H9 (cell line): Measurements from ENCODE around the gene TMEM147. TPM values are rescaled to one million over a fixed set of nuclear protein-coding genes. Genes with fewer than 3 reads are reported as not detected.

ENCODE experiments used
- DNase-seq: peaks from one replicate; pipeline ENCODE4 v3.0.0-alpha.2; 2017
- H2AFZ ChIP-seq: one replicate; pipeline ENCODE4 v1.6.1; 2013; ENCODE audit warnings: mild to moderate bottlenecking, low read length, control low read depth, moderate library complexity
- H2AK5ac ChIP-seq: 2 replicates; pipeline ENCODE4 v1.6.1; 2013; ENCODE audit warnings: low read length, control low read depth, mixed read lengths; ENCODE audit not compliant: insufficient read length
- H2BK120ac ChIP-seq: one replicate; pipeline ENCODE4 v1.6.1; 2013; ENCODE audit warnings: low read depth, mild to moderate bottlenecking, low read length, control low read depth, inconsistent platforms; ENCODE audit not compliant: poor library complexity, severe bottlenecking
- H2BK12ac ChIP-seq: 2 replicates; pipeline ENCODE4 v1.6.1; 2013; ENCODE audit warnings: low read length, control low read depth, mixed read lengths, low read depth; ENCODE audit not compliant: insufficient read length
- H2BK15ac ChIP-seq: 2 replicates; pipeline ENCODE4 v1.6.1; 2013; ENCODE audit warnings: low read depth, low read length, control low read depth
- H2BK20ac ChIP-seq: one replicate; pipeline ENCODE4 v1.6.1; 2013; ENCODE audit warnings: low read depth, mild to moderate bottlenecking, low read length, control low read depth, inconsistent platforms; ENCODE audit not compliant: poor library complexity, severe bottlenecking
- H2BK5ac ChIP-seq: 2 replicates; pipeline ENCODE4 v1.6.1; 2013; ENCODE audit warnings: low read length, control low read depth, mixed read lengths; ENCODE audit not compliant: insufficient read length
- H3K14ac ChIP-seq: 2 replicates; pipeline ENCODE4 v1.6.1; 2013; ENCODE audit warnings: low read length, control low read depth; ENCODE audit not compliant: insufficient read depth
- H3K18ac ChIP-seq: 2 replicates; pipeline ENCODE4 v1.6.1; 2013; ENCODE audit warnings: low read depth, mild to moderate bottlenecking, mixed read lengths, low read length, control low read depth; ENCODE audit not compliant: insufficient read length
- H3K23ac ChIP-seq: 2 replicates; pipeline ENCODE4 v1.6.1; 2013; ENCODE audit warnings: low read length, control low read depth, mixed read lengths, low read depth; ENCODE audit not compliant: insufficient read length
- H3K23me2 ChIP-seq: 2 replicates; pipeline ENCODE4 v1.6.1; 2013; ENCODE audit warnings: low read depth, mild to moderate bottlenecking, mixed read lengths, low read length, control low read depth; ENCODE audit not compliant: insufficient read length, poor library complexity, severe bottlenecking
- H3K27ac ChIP-seq: 2 replicates; pipeline ENCODE4 v1.5.1; 2013; ENCODE audit warnings: low read length, control low read depth, mixed read lengths, low read depth; ENCODE audit not compliant: insufficient read length
- H3K27me3 ChIP-seq: 2 replicates; pipeline ENCODE4 v1.6.1; 2013; ENCODE audit warnings: low read length, control low read depth, inconsistent platforms; ENCODE audit not compliant: insufficient read depth
- H3K4ac ChIP-seq: 2 replicates; pipeline ENCODE4 v1.6.1; 2013; ENCODE audit warnings: low read depth, mild to moderate bottlenecking, control low read depth, inconsistent platforms, low read length, moderate library complexity
- H3K4me1 ChIP-seq: 2 replicates; pipeline ENCODE4 v1.6.1; 2013; ENCODE audit warnings: low read length, control low read depth, inconsistent platforms; ENCODE audit not compliant: insufficient read depth
- H3K4me2 ChIP-seq: 2 replicates; pipeline ENCODE4 v1.6.1; 2013; ENCODE audit warnings: low read length, control low read depth, mixed read lengths; ENCODE audit not compliant: insufficient read length, insufficient read depth
- H3K56ac ChIP-seq: 2 replicates; pipeline ENCODE4 v1.6.1; 2013; ENCODE audit warnings: low read depth, mild to moderate bottlenecking, mixed read lengths, low read length, control low read depth; ENCODE audit not compliant: insufficient read length
- H3K79me1 ChIP-seq: 2 replicates; pipeline ENCODE4 v1.6.1; 2013; ENCODE audit warnings: low read depth, mild to moderate bottlenecking, moderate library complexity, low read length, control low read depth, inconsistent platforms; ENCODE audit not compliant: insufficient read depth, poor library complexity, severe bottlenecking
- H3K79me2 ChIP-seq: 2 replicates; pipeline ENCODE4 v1.6.1; 2013; ENCODE audit warnings: low read length, control low read depth, inconsistent platforms; ENCODE audit not compliant: insufficient read depth
- H3K9ac ChIP-seq: 2 replicates; pipeline ENCODE4 v1.6.1; 2013; ENCODE audit warnings: low read length, control low read depth, mixed read lengths; ENCODE audit not compliant: insufficient read length; ENCODE audit errors: extremely low read depth
- H3K9me3 ChIP-seq: one replicate; pipeline ENCODE4 v1.6.1; 2013; ENCODE audit warnings: low read depth, low read length, inconsistent platforms; ENCODE audit not compliant: control insufficient read depth
- H3T11ph ChIP-seq: one replicate; pipeline ENCODE4 v1.6.1; 2013; ENCODE audit warnings: mild to moderate bottlenecking, low read length, control low read depth, inconsistent platforms
- H4K20me1 ChIP-seq: one replicate; pipeline ENCODE4 v1.6.1; 2013; ENCODE audit not compliant: control insufficient read depth, insufficient read length, insufficient read depth
- H4K5ac ChIP-seq: 2 replicates; pipeline ENCODE4 v1.6.1; 2013; ENCODE audit warnings: low read depth, mild to moderate bottlenecking, mixed read lengths, low read length, control low read depth; ENCODE audit not compliant: insufficient read length
- H4K8ac ChIP-seq: replicated peaks from 2 replicates; pipeline ENCODE4 v1.6.1; 2013; ENCODE audit warnings: low read length, control low read depth, mixed read lengths, low read depth; ENCODE audit not compliant: insufficient read length
- H4K91ac ChIP-seq: 2 replicates; pipeline ENCODE4 v1.6.1; 2013; ENCODE audit warnings: low read depth, mild to moderate bottlenecking, moderate library complexity, mixed read lengths, low read length, control low read depth; ENCODE audit not compliant: insufficient read length
- H3K27ac Mint-ChIP-seq, 3 experiments: 2 replicates in 2 of 3; 3 replicates in 1 of 3; pipeline ENCODE4 v1.8.0; 2020 to 2021; ENCODE audit warnings: mixed read lengths in 3 of 3, mild to moderate bottlenecking in 1 of 3, moderate library complexity in 1 of 3
- H3K27me3 Mint-ChIP-seq: 2 replicates; pipeline ENCODE4 v1.8.0; 2021; ENCODE audit warnings: low read depth, mild to moderate bottlenecking, moderate library complexity, mixed read lengths
- H3K36me3 Mint-ChIP-seq, 3 experiments: 2 replicates in 2 of 3; 3 replicates in 1 of 3; pipeline ENCODE4 v1.8.0; 2020 to 2021; ENCODE audit warnings: low read depth in 3 of 3, mixed read lengths in 3 of 3; ENCODE audit not compliant: insufficient read depth in 1 of 3
- H3K4me1 Mint-ChIP-seq, 2 experiments: 2 replicates each; pipeline ENCODE4 v1.8.0; 2020; ENCODE audit warnings: mixed read lengths in 2 of 2
- H3K4me3 Mint-ChIP-seq, 2 experiments: 2 replicates in 1 of 2; 3 replicates in 1 of 2; pipeline ENCODE4 v1.8.0; 2020 to 2021; ENCODE audit warnings: mild to moderate bottlenecking in 2 of 2, mixed read lengths in 2 of 2, moderate library complexity in 1 of 2
- H3K9me3 Mint-ChIP-seq, 2 experiments: 2 replicates in 1 of 2; 3 replicates in 1 of 2; pipeline ENCODE4 v1.8.0; 2020; ENCODE audit warnings: mild to moderate bottlenecking in 2 of 2, mixed read lengths in 2 of 2, moderate library complexity in 1 of 2
- WGBS: extraction: QIAGEN DNeasy Blood & Tissue Kit; methylation state at CpG from one replicate; pipeline ENCODE4 v1.1.7; 2013; ENCODE audit warnings: missing lambda C conversion rate, low lambda C conversion rate, mixed read lengths; ENCODE audit not compliant: insufficient read length; ENCODE audit errors: extremely low coverage; 5-methylcytosine and 5-hydroxymethylcytosine counted together
- total RNA-seq: library from RNA; stranded (reverse); gene quantifications from 2 replicates; pipeline ENCODE4 v1.2.1, GENCODE V29; 2021
- TF ChIP-seq, protein P1 (sequence below): fragments of 200-600 bp; sonication (generic); conservative IDR thresholded peaks from 3 replicates; pipeline ENCODE4 v1.8.0; 2021; ENCODE audit warnings: antibody characterized with exemption, mild to moderate bottlenecking

The TMEM147 gene
- total RNA-seq, 1 experiment from 2014 or later = 125 TPM

DNA sequence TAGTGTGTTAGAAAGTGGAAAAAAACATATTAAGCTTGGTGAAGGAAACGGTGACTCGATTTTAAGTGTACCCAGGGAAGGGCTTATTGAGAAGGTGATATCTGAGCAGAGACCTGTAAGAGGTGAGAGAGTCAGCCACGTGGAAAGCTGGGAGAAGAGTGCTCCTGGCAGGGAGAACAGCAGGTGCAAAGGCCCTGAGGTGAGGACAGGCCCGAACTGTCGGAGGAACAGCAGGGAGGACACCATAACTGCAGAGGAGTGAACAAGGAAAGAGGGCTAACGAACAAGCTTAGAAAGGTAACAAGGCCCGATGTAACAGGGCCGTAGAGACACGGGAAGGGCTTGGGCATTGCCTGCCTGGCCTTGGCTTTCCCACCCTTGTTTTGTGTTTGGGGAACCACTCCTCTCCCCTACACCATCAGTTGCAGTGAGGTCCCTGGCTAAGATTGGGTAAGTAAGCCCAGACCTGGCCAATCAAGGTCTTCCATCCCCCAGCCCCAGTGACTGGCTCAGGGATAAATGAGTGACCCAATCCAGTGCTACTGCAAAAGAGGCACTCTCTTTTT, 10.7 kb downstream of the TMEM147 start:
- no peaks in the 10 kb centered on the region for H3K79me1 ChIP-seq
- no peak overlapping the region for H3K9ac ChIP-seq
- no peak overlapping the region for H2BK5ac ChIP-seq
- H2BK15ac ChIP-seq = no peak overlapping the region
- no peaks in the 10 kb centered on the region; a peak in 2 of 7 replicates for H3K36me3 Mint-ChIP-seq
- no peak overlapping the region; a peak in 1 of 7 replicates for H3K27ac Mint-ChIP-seq
- H2BK20ac ChIP-seq = no peak overlapping the region
- H3K18ac ChIP-seq = no peak overlapping the region
- H3K4me1 Mint-ChIP-seq = peaks cover 9 to 14% of the 10 kb centered on the region in 2 experiments
- H3K27me3 ChIP-seq = peaks cover 3% of the 10 kb centered on the region; the same call in 1 of the 2 replicates
- H3K4ac ChIP-seq = no peak overlapping the region
- H2BK120ac ChIP-seq = no peak overlapping the region
- H3K79me2 ChIP-seq = no peaks in the 10 kb centered on the region; the same call in 1 of the 2 replicates
- TF ChIP-seq, protein P1, sequence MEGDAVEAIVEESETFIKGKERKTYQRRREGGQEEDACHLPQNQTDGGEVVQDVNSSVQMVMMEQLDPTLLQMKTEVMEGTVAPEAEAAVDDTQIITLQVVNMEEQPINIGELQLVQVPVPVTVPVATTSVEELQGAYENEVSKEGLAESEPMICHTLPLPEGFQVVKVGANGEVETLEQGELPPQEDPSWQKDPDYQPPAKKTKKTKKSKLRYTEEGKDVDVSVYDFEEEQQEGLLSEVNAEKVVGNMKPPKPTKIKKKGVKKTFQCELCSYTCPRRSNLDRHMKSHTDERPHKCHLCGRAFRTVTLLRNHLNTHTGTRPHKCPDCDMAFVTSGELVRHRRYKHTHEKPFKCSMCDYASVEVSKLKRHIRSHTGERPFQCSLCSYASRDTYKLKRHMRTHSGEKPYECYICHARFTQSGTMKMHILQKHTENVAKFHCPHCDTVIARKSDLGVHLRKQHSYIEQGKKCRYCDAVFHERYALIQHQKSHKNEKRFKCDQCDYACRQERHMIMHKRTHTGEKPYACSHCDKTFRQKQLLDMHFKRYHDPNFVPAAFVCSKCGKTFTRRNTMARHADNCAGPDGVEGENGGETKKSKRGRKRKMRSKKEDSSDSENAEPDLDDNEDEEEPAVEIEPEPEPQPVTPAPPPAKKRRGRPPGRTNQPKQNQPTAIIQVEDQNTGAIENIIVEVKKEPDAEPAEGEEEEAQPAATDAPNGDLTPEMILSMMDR = no peak
- no peak overlapping the region for H3K4me2 ChIP-seq
- no peak overlapping the region for H2AFZ ChIP-seq
- no peaks in the 10 kb centered on the region for H3K9me3 ChIP-seq
- no peak overlapping the region; a peak in 1 of 5 replicates for H3K4me3 Mint-ChIP-seq
- no peak overlapping the region for H4K8ac ChIP-seq
- no peak overlapping the region for H3K23ac ChIP-seq
- no peaks in the 10 kb centered on the region for H3K4me1 ChIP-seq
- no peak overlapping the region for H4K91ac ChIP-seq
- H3T11ph ChIP-seq = no peak overlapping the region
- no peak overlapping the region for H4K5ac ChIP-seq
- H3K27ac ChIP-seq = no peak overlapping the region
- no peak overlapping the region for H3K14ac ChIP-seq
- 100% methylated on average over 2 of the region's 9 CpGs for WGBS
- no peak overlapping the region for H2AK5ac ChIP-seq
- no peaks in the 10 kb centered on the region for H4K20me1 ChIP-seq
- H3K27me3 Mint-ChIP-seq = peaks cover 62% of the 10 kb centered on the region
- no peaks in the 10 kb centered on the region for H3K9me3 Mint-ChIP-seq
- no peak for DNase-seq
- no peak overlapping the region for H2BK12ac ChIP-seq
- H3K56ac ChIP-seq = no peak overlapping the region
- H3K23me2 ChIP-seq = peaks cover 7% of the 10 kb centered on the region
